ENCODE results near the gene AFAP1L2. TPM values are rescaled to one million over a fixed set of nuclear protein-coding genes. Genes with fewer than 3 reads are reported as not detected.

The AFAP1L2 gene
- total RNA-seq, 1 donor from 2014 or later, result 5.7 TPM

GRCh38 chr10:114347791-114348190 lies 56.5 kb downstream of the AFAP1L2 start:
- peaks cover 72% of the 10 kb centered on the region for H3K4me1 Mint-ChIP-seq (ENCODE audit: unreplicated experiment)
- DNase-seq (ENCODE audit: extremely low spot score, unreplicated experiment), result no peak
- no peak overlapping the region for H3K4me3 Mint-ChIP-seq (ENCODE audit: unreplicated experiment)
- peak overlapping the region; percentile 37 for H3K27ac Mint-ChIP-seq (ENCODE audit: unreplicated experiment)
- H3K36me3 Mint-ChIP-seq (ENCODE audit: unreplicated experiment), result no peaks in the 10 kb centered on the region
- H3K9me3 Mint-ChIP-seq (ENCODE audit: unreplicated experiment), result no peaks in the 10 kb centered on the region
- no peaks in the 10 kb centered on the region for H3K27me3 Mint-ChIP-seq (ENCODE audit: unreplicated experiment)
- TF ChIP-seq CTCF (IDR thresholded peaks at IDR 0.05), result no peak

GRCh38 chr10:114347241-114347640 lies 57.1 kb downstream of the AFAP1L2 start:
- Mint-ChIP-seq H3K27me3 (ENCODE audit: unreplicated experiment) (no peaks in the 10 kb centered on the region), H3K4me1 (ENCODE audit: unreplicated experiment) (peaks cover 71% of the 10 kb centered on the region), H3K36me3 (ENCODE audit: unreplicated experiment) (no peaks in the 10 kb centered on the region), H3K27ac (ENCODE audit: unreplicated experiment) (peak overlapping the region; percentile 88), H3K4me3 (ENCODE audit: unreplicated experiment) (no peak overlapping the region), H3K9me3 (ENCODE audit: unreplicated experiment) (no peaks in the 10 kb centered on the region)
- DNase-seq (ENCODE audit: extremely low spot score, unreplicated experiment), result no peak
- TF ChIP-seq CTCF (IDR thresholded peaks at IDR 0.05), result no peak

GRCh38 chr10:114346176-114347031 lies 57.9 kb downstream of the AFAP1L2 start:
- Mint-ChIP-seq H3K36me3 (ENCODE audit: unreplicated experiment) (no peaks in the 10 kb centered on the region), H3K4me3 (ENCODE audit: unreplicated experiment) (peak overlapping the region; percentile 7), H3K27me3 (ENCODE audit: unreplicated experiment) (no peaks in the 10 kb centered on the region), H3K4me1 (ENCODE audit: unreplicated experiment) (peaks cover 71% of the 10 kb centered on the region), H3K27ac (ENCODE audit: unreplicated experiment) (peak overlapping the region; percentile 88), H3K9me3 (ENCODE audit: unreplicated experiment) (no peaks in the 10 kb centered on the region)
- no peak for DNase-seq (ENCODE audit: extremely low spot score, unreplicated experiment)
- no peak for TF ChIP-seq CTCF (IDR thresholded peaks at IDR 0.05)

GRCh38 chr10:114345701-114346100 lies 58.6 kb downstream of the AFAP1L2 start:
- H3K27me3 Mint-ChIP-seq (ENCODE audit: unreplicated experiment), result no peaks in the 10 kb centered on the region
- no peaks in the 10 kb centered on the region for H3K36me3 Mint-ChIP-seq (ENCODE audit: unreplicated experiment)
- H3K4me3 Mint-ChIP-seq (ENCODE audit: unreplicated experiment), result no peak overlapping the region
- H3K27ac Mint-ChIP-seq (ENCODE audit: unreplicated experiment), result peak overlapping the region; percentile 88
- TF ChIP-seq CTCF (IDR thresholded peaks at IDR 0.05), result no peak
- H3K9me3 Mint-ChIP-seq (ENCODE audit: unreplicated experiment), result no peaks in the 10 kb centered on the region
- peaks cover 65% of the 10 kb centered on the region for H3K4me1 Mint-ChIP-seq (ENCODE audit: unreplicated experiment)
- DNase-seq (ENCODE audit: extremely low spot score, unreplicated experiment), result no peak

- no peak for DNase-seq (ENCODE audit: extremely low spot score, unreplicated experiment)
- H3K27me3 Mint-ChIP-seq (ENCODE audit: unreplicated experiment), result no peaks in the 10 kb centered on the region
- no peak for TF ChIP-seq CTCF (IDR thresholded peaks at IDR 0.05)
- H3K9me3 Mint-ChIP-seq (ENCODE audit: unreplicated experiment), result no peaks in the 10 kb centered on the region
- no peaks in the 10 kb centered on the region for H3K36me3 Mint-ChIP-seq (ENCODE audit: unreplicated experiment)
- peaks cover 50% of the 10 kb centered on the region for H3K4me1 Mint-ChIP-seq (ENCODE audit: unreplicated experiment)
- H3K27ac Mint-ChIP-seq (ENCODE audit: unreplicated experiment), result peak overlapping the region; percentile 59
- no peak overlapping the region for H3K4me3 Mint-ChIP-seq (ENCODE audit: unreplicated experiment)
Measured at GRCh38 chr10:114343623-114344505, 60.4 kb downstream of the AFAP1L2 start.

All from osteocyte (in vitro differentiated cells).